GM23338 (cell line): Measurements from ENCODE around the gene IL21. TPM values are rescaled to one million over a fixed set of nuclear protein-coding genes. Genes with fewer than 3 reads are reported as not detected.

Experiments used
- ATAC-seq: fragments of 200-7000 bp; cut with Tn5 transposase; 3 replicates; pipeline ENCODE4 v1.9.1; 2020
- DNase-seq: peaks from one replicate; pipeline ENCODE4 v3.0.0-alpha.2; 2015; ENCODE audit warnings: low spot score
- H2AFZ ChIP-seq: fragments of 200-600 bp; sonication (generic); 2 replicates; pipeline ENCODE4 v1.8.0; 2016; ENCODE audit warnings: antibody characterized with exemption, mild to moderate bottlenecking, moderate library complexity
- H3F3A ChIP-seq: fragments of 200-600 bp; sonication (generic); replicated peaks from 2 replicates; pipeline ENCODE4 v1.8.0; 2017; ENCODE audit warnings: antibody characterized with exemption, mixed run types, low read depth
- H3K27ac ChIP-seq: fragments of 200-600 bp; sonication (generic); 2 replicates; pipeline ENCODE4 v1.6.1; 2016; ENCODE audit warnings: low read depth
- H3K27me3 ChIP-seq: fragments of 200-600 bp; sonication (generic); 2 replicates; pipeline ENCODE4 v1.8.0; 2016; ENCODE audit warnings: mild to moderate bottlenecking, mixed run types, moderate library complexity; ENCODE audit not compliant: insufficient read depth
- H3K36me3 ChIP-seq: fragments of 200-600 bp; sonication (generic); 2 replicates; pipeline ENCODE4 v1.8.0; 2016; ENCODE audit warnings: mild to moderate bottlenecking; ENCODE audit not compliant: insufficient read depth
- H3K4me1 ChIP-seq: fragments of 200-600 bp; sonication (generic); 2 replicates; pipeline ENCODE4 v1.8.0; 2016; ENCODE audit warnings: mild to moderate bottlenecking, moderate library complexity; ENCODE audit not compliant: insufficient read depth
- H3K4me2 ChIP-seq: fragments of 200-600 bp; sonication (generic); 2 replicates; pipeline ENCODE4 v1.7.1; 2017; ENCODE audit warnings: mixed run types
- H3K4me3 ChIP-seq: fragments of 200-600 bp; sonication (generic); 2 replicates; pipeline ENCODE4 v1.6.1; 2016; ENCODE audit warnings: mixed run types
- H3K79me2 ChIP-seq: fragments of 200-600 bp; sonication (generic); replicated peaks from 2 replicates; pipeline ENCODE4 v1.8.0; 2017; ENCODE audit warnings: mild to moderate bottlenecking; ENCODE audit not compliant: insufficient read depth
- H3K9me2 ChIP-seq: fragments of 200-600 bp; sonication (generic); 2 replicates; pipeline ENCODE4 v1.8.0; 2017; ENCODE audit not compliant: insufficient read depth
- H4K20me1 ChIP-seq: fragments of 200-600 bp; sonication (generic); replicated peaks from 2 replicates; pipeline ENCODE4 v1.8.0; 2017; ENCODE audit warnings: mild to moderate bottlenecking; ENCODE audit not compliant: insufficient read depth
- H3K27ac Mint-ChIP-seq: 2 replicates; pipeline ENCODE4 v1.8.0; 2020; ENCODE audit warnings: inconsistent platforms, mild to moderate bottlenecking, moderate library complexity, mixed read lengths
- H3K27me3 Mint-ChIP-seq: 3 replicates; pipeline ENCODE4 v1.8.0; 2022; ENCODE audit warnings: low read depth, mild to moderate bottlenecking, moderate library complexity, mixed read lengths, inconsistent platforms; ENCODE audit not compliant: insufficient read depth, poor library complexity
- H3K36me3 Mint-ChIP-seq: 3 replicates; pipeline ENCODE4 v1.8.0; 2021; ENCODE audit warnings: low read depth, mild to moderate bottlenecking, inconsistent platforms, moderate library complexity, mixed read lengths
- H3K4me1 Mint-ChIP-seq: 3 replicates; pipeline ENCODE4 v1.8.0; 2020; ENCODE audit warnings: mild to moderate bottlenecking, inconsistent platforms, mixed read lengths
- H3K4me3 Mint-ChIP-seq: 3 replicates; pipeline ENCODE4 v1.8.0; 2021; ENCODE audit warnings: moderate library complexity, mild to moderate bottlenecking, inconsistent platforms, mixed read lengths
- H3K9me3 Mint-ChIP-seq: 3 replicates; pipeline ENCODE4 v1.8.0; 2020; ENCODE audit warnings: moderate library complexity, mild to moderate bottlenecking, inconsistent platforms, mixed read lengths
- ETS1 ChIP-seq: IDR thresholded peaks from 2 replicates; pipeline ENCODE4 v1.6.1; 2016; ENCODE audit warnings: antibody characterized with exemption
- EZH2phosphoT487 ChIP-seq: fragments of 200-600 bp; sonication (generic); IDR thresholded peaks from one replicate; pipeline ENCODE4 v1.8.1; 2018; ENCODE audit warnings: antibody characterized with exemption; ENCODE audit not compliant: unreplicated experiment
- JUNB ChIP-seq: IDR thresholded peaks from one replicate; pipeline ENCODE4 v1.6.1; 2016; ENCODE audit warnings: antibody characterized with exemption; ENCODE audit not compliant: unreplicated experiment
- NANOG ChIP-seq: IDR thresholded peaks from 2 replicates; pipeline ENCODE4 v1.6.1; 2016; ENCODE audit warnings: antibody characterized with exemption, borderline replicate concordance
- POLR2AphosphoS5 ChIP-seq: IDR thresholded peaks from 2 replicates; pipeline ENCODE4 v1.6.1; 2016; ENCODE audit warnings: antibody characterized with exemption, low read depth
- REST ChIP-seq: IDR thresholded peaks from one replicate; pipeline ENCODE4 v1.6.1; 2018; ENCODE audit warnings: antibody characterized with exemption; ENCODE audit not compliant: unreplicated experiment
- STAT1 ChIP-seq: IDR thresholded peaks from one replicate; pipeline ENCODE4 v1.6.1; 2016; ENCODE audit warnings: antibody characterized with exemption; ENCODE audit not compliant: unreplicated experiment
- ZNF114 ChIP-seq: fragments of 250-450 bp; sonication (Bioruptor Pico); IDR thresholded peaks from 2 replicates; pipeline ENCODE4 v1.5.0; 2020; ENCODE audit warnings: mild to moderate bottlenecking, moderate library complexity
- ZNF462 ChIP-seq: fragments of 250-450 bp; sonication (Bioruptor Pico); IDR thresholded peaks from 2 replicates; pipeline ENCODE4 v1.5.0; 2020; ENCODE audit warnings: mild to moderate bottlenecking, moderate library complexity
- polyA plus RNA-seq: library from polyadenylated mRNA; unstranded; fragments of >200 nt; fragmentation: Nextera tagmentation; extraction: Ambion mirVana; gene quantifications from 2 replicates; pipeline ENCODE4 v1.2.1, GENCODE V29; 2016
- total RNA-seq: library from RNA; depleted of rRNA; stranded (reverse); fragments of >200 nt; shearing (Covaris generic); gene quantifications from 2 replicates; pipeline ENCODE4 v1.2.3, GENCODE V29; 2014

IL21 gene
- total and polyA plus RNA-seq, 2 experiments from 2014 or later = not detected

- TF ChIP-seq ZNF462 (CRISPR knock-in tag) (no peak), STAT1 (no peak), ZNF114 (no peak)
Measured at GRCh38 chr4:122639181-122639580, 18.3 kb upstream of the IL21 start (continued).

- Histone ChIP-seq H3K4me2 (no peak overlapping the region), H4K20me1 (no peaks in the 10 kb centered on the region), H3K4me3 (no peak overlapping the region), H3K9me2 (peaks cover 10% of the 10 kb centered on the region; the same call in 1 of the 2 replicates), H2AFZ (no peak overlapping the region; the same call in 1 of the 2 replicates), H3K4me1 (peaks cover 13% of the 10 kb centered on the region), H3K27ac (no peak overlapping the region), H3F3A (no peaks in the 10 kb centered on the region), H3K79me2 (no peaks in the 10 kb centered on the region), H3K36me3 (no peaks in the 10 kb centered on the region), H3K27me3 (no peaks in the 10 kb centered on the region)
- no peak for DNase-seq
- no peak for ATAC-seq
- no peaks in the 10 kb centered on the region for H3K9me3 Mint-ChIP-seq
- no peaks in the 10 kb centered on the region for H3K36me3 Mint-ChIP-seq
- peaks cover 9% of the 10 kb centered on the region for H3K4me1 Mint-ChIP-seq
- H3K4me3 Mint-ChIP-seq = no peak overlapping the region
- no peak overlapping the region for H3K27ac Mint-ChIP-seq
- peaks cover 3% of the 10 kb centered on the region for H3K27me3 Mint-ChIP-seq
- TF ChIP-seq JUNB (no peak), POLR2AphosphoS5 (no peak), REST (no peak), EZH2phosphoT487 (no peak), ETS1 (no peak), NANOG (no peak), STAT1 (no peak)
Measured at GRCh38 chr4:122636697-122637096, 15.8 kb upstream of the IL21 start.
